ENCODE data around the gene LGR5. TPM values are rescaled to one million over a fixed set of nuclear protein-coding genes. Genes with fewer than 3 reads are reported as not detected.

Gene LGR5
- total RNA-seq, 1 donor from 2014 or later: 2.7 TPM

GRCh38 chr12:71504476-71504875, 64.9 kb downstream of the LGR5 start:
- Histone ChIP-seq H3K4me3 (no peak overlapping the region), H3K9me3 (no peaks in the 10 kb centered on the region), H3K27ac (no peak overlapping the region), H3K36me3 (no peaks in the 10 kb centered on the region), H3K27me3 (no peaks in the 10 kb centered on the region), H3K4me1 (no peaks in the 10 kb centered on the region)
- DNase-seq (ENCODE audit: extremely low spot score in 2 of 2): no peak
- intact Hi-C loops (cut with DNase I): no loop called here
- TF ChIP-seq POLR2A (IDR thresholded peaks at IDR 0.05): no peak
- no peak for TF ChIP-seq POLR2AphosphoS5 (IDR thresholded peaks at IDR 0.05; ENCODE audit: insufficient read depth in 1 of 2, low read depth in 1 of 2)
- TF ChIP-seq CTCF (IDR thresholded peaks at IDR 0.05): no peak

- Histone ChIP-seq H3K4me3 (no peak overlapping the region), H3K36me3 (no peaks in the 10 kb centered on the region), H3K27ac (no peak overlapping the region), H3K27me3 (no peaks in the 10 kb centered on the region), H3K4me1 (no peaks in the 10 kb centered on the region), H3K9me3 (no peaks in the 10 kb centered on the region)
- intact Hi-C loops (cut with DNase I): no loop called here
- TF ChIP-seq POLR2AphosphoS5 (IDR thresholded peaks at IDR 0.05; ENCODE audit: insufficient read depth in 1 of 2, low read depth in 1 of 2) (no peak), CTCF (IDR thresholded peaks at IDR 0.05) (no peak), POLR2A (IDR thresholded peaks at IDR 0.05) (no peak)
- DNase-seq (ENCODE audit: extremely low spot score in 2 of 2): no peak
Observed at GRCh38 chr12:71509705-71510104, 70.1 kb downstream of the LGR5 start.

- intact Hi-C loops (cut with DNase I): no loop called here
- H3K27me3 ChIP-seq: no peaks in the 10 kb centered on the region
- no peaks in the 10 kb centered on the region for H3K9me3 ChIP-seq
- no peak for TF ChIP-seq POLR2A (IDR thresholded peaks at IDR 0.05)
- no peak for TF ChIP-seq POLR2AphosphoS5 (IDR thresholded peaks at IDR 0.05; ENCODE audit: insufficient read depth in 1 of 2, low read depth in 1 of 2)
- no peak overlapping the region for H3K27ac ChIP-seq
- no peak for DNase-seq (ENCODE audit: extremely low spot score in 2 of 2)
- no peaks in the 10 kb centered on the region for H3K36me3 ChIP-seq
- no peaks in the 10 kb centered on the region for H3K4me1 ChIP-seq
- H3K4me3 ChIP-seq: no peak overlapping the region
Observed at GRCh38 chr12:71517145-71517846, 77.7 kb downstream of the LGR5 start.

- no peaks in the 10 kb centered on the region for H3K9me3 ChIP-seq
- H3K27me3 ChIP-seq: no peaks in the 10 kb centered on the region
Observed at GRCh38 chr12:71521125-71521524, 81.5 kb downstream of the LGR5 start.

GRCh38 chr12:71524626-71525025, 85.0 kb downstream of the LGR5 start:
- no peaks in the 10 kb centered on the region for H3K36me3 ChIP-seq
- H3K27ac ChIP-seq: no peak overlapping the region
- H3K4me1 ChIP-seq: no peaks in the 10 kb centered on the region
- no peaks in the 10 kb centered on the region for H3K27me3 ChIP-seq
- intact Hi-C loops (cut with DNase I): no loop called here
- DNase-seq (ENCODE audit: extremely low spot score in 2 of 2): no peak
- H3K9me3 ChIP-seq: no peaks in the 10 kb centered on the region
- TF ChIP-seq POLR2A (IDR thresholded peaks at IDR 0.05): no peak
- no peak for TF ChIP-seq POLR2AphosphoS5 (IDR thresholded peaks at IDR 0.05; ENCODE audit: insufficient read depth in 1 of 2, low read depth in 1 of 2)
- TF ChIP-seq CTCF (IDR thresholded peaks at IDR 0.05): no peak
- H3K4me3 ChIP-seq: no peak overlapping the region

More at GRCh38 chr12:71521125-71521524, 81.5 kb downstream of the LGR5 start:
- no peak for DNase-seq (ENCODE audit: extremely low spot score in 2 of 2)
- H3K36me3 ChIP-seq: no peaks in the 10 kb centered on the region
- TF ChIP-seq CTCF (IDR thresholded peaks at IDR 0.05) (no peak), POLR2A (IDR thresholded peaks at IDR 0.05) (no peak), POLR2AphosphoS5 (IDR thresholded peaks at IDR 0.05; ENCODE audit: insufficient read depth in 1 of 2, low read depth in 1 of 2) (no peak)
- intact Hi-C loops (cut with DNase I): no loop called here
- H3K4me3 ChIP-seq: no peak overlapping the region
- H3K4me1 ChIP-seq: no peaks in the 10 kb centered on the region
- H3K27ac ChIP-seq: no peak overlapping the region

Measured in vagina (tissue), 2 donors.